DMS153 treated with DMSO at 0.1 percent for 48 hours (cell line): ENCODE measurements around the gene CASP9.

Experiments
- DNase-seq: peaks from one replicate; lab custom pipeline; 2025; ENCODE audit not compliant: unreplicated experiment; lab: John Stamatoyannopoulos, UW

The CASP9 gene

DNA sequence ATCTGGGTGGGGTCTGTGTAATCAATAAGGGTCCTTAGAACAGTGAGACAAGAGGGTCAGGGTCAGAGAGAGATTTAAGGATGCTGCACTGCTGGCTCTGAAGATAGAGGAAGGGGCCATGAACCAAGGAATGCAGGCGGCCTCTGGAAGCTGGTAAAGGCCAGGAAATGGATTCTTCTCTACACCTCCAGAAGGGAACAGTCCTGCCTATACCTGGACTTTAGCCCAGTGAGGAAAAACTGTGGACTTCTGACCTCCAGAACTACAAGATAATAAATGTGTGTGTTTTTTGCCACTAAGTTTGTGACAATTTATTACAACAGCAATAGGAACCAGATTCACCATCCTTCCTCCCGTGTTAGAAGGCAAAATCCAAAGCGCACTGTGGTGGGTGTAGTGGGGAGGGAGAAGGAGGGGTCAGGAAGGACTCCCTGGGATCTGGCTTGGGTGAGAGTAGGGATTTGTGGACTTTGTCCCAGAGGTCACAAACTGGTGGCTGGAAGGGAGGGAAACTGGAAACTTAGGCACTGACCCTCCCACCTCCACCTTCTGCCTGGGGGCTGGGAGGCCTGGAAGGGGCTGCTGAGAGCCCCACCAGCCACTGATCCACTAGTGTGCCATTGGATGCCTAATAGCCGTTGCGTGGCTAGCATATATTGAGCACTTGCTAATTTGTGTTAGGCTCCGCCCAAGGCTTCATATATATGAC is 72.8 kb downstream of the CASP9 start:
- DNase-seq = no peak

DNA sequence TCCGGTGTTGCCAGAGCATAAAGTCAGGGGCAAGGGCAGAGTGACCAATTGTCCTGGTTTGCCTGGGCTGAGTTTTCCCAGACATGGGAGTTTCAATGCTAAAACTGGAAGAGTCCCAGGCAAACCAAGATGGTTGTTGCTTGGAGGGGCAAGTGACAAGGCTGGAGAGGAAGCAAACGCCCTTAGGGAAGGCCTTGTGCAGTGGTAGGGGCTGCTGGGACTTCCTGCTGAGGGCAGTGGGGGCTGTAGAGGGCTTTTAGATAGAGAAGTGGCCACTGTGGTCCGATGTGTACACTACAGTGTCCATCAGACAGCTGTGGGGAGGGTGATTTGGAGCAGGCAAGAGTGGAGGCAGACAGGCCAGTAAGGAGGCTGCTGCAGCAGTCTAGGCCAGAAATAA is 74.4 kb downstream of the CASP9 start:
- DNase-seq = no peak

DNA sequence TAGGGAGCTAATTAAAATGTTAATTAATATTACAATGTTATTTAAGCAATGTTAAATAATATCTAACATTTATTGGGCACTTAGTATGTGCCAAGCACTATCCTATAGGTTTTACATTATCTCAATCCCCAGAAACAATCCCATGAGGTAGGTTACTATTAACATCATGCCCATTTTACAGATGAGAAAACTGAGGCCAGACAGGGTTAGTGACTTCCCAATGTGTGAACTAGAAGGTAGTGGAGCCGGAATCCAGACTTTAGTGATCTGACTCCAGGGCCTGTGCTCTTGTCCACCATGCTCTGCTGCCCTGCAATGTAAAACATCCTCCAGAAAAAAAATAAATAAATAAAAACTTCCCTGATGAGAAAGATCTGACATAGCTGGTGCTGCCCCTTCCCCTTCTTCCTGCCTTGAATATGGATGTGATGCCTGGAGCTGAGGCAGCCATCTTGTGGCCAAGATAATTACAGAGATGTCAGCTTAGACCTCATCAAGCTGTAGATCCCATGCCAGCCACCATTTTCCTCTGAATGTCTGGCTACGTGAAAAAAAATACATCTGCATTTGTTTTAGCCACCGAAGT is 75.0 kb downstream of the CASP9 start:
- no peak for DNase-seq

- DNase-seq = no peak
These were observed 77.8 kb downstream of the CASP9 start for GRCh38 chr1:15446212-15446611.

DNA sequence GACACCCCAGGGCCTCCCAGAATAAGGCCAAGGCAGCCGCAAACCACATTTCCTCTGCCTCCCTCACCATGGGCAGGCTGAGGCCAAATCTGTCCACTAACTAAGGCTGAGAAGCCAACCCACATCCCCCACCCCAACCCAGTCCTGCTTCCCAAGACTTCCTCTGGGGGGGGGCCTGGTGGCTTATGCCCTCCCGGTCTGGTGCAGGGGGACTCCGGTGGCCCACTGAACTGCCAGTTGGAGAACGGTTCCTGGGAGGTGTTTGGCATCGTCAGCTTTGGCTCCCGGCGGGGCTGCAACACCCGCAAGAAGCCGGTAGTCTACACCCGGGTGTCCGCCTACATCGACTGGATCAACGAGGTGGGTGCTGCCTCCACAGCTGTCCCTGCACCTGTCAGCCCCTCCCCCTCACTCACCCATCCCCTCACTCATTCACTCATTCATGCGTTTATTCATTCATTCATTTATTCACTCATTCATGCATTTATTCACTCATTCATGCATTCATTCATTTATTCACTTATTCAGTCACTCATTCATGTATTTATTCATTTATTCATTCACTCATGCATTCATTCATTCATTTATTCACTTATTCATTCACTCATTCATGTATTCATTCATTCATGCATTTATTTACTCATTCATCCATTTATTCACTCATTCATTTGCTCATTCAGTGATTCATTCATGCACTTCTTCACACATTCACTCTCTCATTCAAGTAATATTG is 78.5 kb downstream of the CASP9 start:
- no peak for DNase-seq

DNA sequence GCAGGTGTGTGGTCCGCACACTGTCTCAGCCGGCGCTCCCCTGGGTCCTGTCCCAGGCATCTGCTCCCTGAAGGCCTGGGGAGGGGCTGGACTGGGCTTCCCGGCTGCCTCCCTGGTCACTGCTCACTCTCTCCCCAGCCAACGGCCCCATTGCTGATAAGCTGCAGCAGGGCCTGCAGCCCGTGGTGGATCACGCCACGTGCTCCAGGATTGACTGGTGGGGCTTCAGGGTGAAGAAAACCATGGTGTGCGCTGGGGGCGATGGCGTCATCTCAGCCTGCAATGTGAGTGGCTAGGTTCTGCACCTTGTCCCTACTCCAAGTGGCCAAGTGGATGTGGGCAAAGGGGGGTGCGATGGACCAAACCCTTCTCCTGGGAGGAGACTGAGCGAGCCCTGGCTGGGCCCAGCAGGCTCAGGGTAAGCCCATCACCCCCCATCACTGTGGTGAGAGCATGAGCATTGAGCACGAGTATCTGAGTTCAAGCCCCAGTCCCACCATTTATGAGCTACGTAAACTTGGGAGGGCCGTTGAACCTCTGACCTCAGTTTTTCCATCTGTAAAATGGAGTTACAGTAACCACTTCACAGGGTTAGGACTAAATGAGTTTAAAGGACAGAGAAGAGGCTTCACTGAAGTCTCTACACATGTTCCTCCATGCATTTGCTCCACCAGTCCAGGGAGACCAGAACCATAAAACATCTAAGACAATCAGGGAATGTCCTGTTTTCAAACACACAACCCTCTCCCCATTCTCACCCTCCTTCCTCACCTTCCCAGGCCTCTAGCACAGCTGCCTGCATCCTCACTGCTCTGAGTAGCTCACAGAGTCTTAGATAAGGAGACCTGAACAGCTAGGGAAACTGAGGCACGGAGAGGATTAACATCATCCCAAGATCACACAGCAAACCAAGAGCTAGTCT is 79.3 kb downstream of the CASP9 start:
- DNase-seq = no peak

DNA sequence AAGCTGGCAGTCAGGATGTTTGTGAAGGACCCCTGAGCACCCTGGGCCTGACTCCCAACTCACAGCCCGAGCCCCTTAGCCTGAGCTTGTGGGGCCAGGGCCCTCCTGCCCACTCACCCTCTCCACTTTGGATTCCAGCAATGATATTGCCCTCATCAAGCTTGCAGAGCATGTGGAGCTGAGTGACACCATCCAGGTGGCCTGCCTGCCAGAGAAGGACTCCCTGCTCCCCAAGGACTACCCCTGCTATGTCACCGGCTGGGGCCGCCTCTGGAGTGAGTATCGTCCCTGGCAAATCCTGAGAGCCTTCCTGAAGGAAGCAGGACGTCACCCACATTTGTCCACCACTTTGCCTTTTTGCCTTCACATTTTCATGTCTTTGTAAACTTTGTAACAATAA is 80.7 kb downstream of the CASP9 start:
- no peak for DNase-seq

DNA sequence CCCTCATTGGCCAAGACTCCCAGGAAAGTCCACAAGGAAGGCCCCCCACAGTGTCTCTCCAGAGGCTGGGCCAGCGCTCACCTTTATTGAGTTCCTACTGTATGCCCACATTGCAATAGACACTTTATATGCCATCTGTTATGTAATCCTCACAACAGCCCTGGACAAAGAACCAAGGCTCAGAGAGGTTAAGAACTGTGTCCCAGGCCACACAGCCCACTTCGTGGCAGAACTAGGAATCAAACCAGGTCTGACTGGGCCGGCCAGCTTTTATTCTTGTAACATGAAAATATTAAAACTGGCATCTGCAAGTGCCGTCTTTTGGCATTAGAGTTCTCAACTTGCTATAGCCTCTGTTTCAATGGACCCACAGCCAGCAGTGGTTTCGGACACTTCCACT is 81.3 kb downstream of the CASP9 start:
- DNase-seq = no peak

- no peak for DNase-seq
These were observed 81.9 kb downstream of the CASP9 start for GRCh38 chr1:15442119-15442518.
